ENCODE data around the gene CHMP5.

The CHMP5 gene

DNA sequence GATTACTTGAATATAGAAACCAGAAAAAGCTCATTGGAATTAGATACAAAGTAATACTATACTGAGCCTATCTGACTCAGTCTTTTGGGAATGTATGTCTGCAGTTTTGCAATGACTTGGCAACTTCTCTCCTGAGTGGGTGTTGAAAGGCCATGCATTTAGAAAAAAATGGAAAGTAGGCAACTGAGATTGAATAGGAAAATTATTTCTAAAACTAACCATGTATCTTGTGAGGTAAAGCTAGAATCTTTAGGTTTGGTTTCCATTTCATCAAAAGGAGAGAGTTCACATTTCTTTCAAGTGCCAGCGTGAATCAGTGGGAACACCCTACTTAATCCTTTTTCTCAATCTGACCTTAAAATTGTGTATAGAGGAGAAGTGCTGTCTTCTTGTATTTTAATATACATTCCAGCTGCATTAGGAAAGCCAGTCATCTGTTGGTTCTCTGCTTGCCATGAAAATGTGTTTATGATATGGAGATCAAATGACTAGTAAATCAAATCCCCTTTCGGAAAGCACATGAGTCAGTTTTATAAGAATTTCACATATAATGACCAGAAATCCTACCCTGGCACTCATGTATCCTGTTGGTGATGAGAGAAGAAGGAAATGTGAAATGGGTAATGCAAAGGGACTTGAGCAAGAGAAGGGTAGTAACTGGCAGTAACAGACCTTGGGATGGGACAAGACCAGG, 55.9 kb downstream of the CHMP5 start:
- DNase-seq (ENCODE audit: low read depth): no peak
- H3K4me3 ChIP-seq (ENCODE audit: low read depth, low read length): no peak overlapping the region
- TF ChIP-seq MYC (IDR thresholded peaks at IDR 0.05; ENCODE audit: low read depth, low read length): no peak
- TF ChIP-seq, protein P1, sequence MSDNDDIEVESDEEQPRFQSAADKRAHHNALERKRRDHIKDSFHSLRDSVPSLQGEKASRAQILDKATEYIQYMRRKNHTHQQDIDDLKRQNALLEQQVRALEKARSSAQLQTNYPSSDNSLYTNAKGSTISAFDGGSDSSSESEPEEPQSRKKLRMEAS (IDR thresholded peaks at IDR 0.05; ENCODE audit: low read depth, low read length): no peak
- TF ChIP-seq, protein P2, sequence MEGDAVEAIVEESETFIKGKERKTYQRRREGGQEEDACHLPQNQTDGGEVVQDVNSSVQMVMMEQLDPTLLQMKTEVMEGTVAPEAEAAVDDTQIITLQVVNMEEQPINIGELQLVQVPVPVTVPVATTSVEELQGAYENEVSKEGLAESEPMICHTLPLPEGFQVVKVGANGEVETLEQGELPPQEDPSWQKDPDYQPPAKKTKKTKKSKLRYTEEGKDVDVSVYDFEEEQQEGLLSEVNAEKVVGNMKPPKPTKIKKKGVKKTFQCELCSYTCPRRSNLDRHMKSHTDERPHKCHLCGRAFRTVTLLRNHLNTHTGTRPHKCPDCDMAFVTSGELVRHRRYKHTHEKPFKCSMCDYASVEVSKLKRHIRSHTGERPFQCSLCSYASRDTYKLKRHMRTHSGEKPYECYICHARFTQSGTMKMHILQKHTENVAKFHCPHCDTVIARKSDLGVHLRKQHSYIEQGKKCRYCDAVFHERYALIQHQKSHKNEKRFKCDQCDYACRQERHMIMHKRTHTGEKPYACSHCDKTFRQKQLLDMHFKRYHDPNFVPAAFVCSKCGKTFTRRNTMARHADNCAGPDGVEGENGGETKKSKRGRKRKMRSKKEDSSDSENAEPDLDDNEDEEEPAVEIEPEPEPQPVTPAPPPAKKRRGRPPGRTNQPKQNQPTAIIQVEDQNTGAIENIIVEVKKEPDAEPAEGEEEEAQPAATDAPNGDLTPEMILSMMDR (IDR thresholded peaks at IDR 0.05; ENCODE audit: low read depth, low read length): no peak
- TF ChIP-seq POLR2A (IDR thresholded peaks at IDR 0.05; ENCODE audit: extremely low read depth, insufficient read length): no peak

DNA sequence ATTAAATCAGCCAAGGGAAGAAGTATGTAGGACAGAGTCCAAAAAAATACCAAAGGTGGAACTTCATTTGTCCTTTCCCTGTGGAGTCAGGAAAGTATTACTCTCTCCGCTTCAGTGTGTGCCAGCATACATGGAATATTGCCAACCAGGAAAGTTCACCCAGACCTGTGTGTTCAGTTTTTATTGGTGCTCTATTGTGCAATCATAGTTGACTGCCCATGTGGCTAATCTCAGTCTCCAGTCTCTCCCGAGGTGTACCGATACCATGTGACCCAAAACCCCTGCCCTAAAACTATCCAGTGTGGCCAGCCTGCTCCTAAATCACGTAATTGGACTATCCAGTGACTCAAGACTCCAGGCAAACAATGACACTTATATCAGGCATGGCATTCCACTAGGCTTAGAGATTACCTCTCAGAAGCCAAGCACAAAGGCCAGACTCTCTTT, 64.3 kb downstream of the CHMP5 start:
- DNase-seq (ENCODE audit: low read depth): no peak
- H3K4me3 ChIP-seq (ENCODE audit: low read depth, low read length): no peak overlapping the region
- no peak for TF ChIP-seq MYC (IDR thresholded peaks at IDR 0.05; ENCODE audit: low read depth, low read length)
- no peak for TF ChIP-seq POLR2A (IDR thresholded peaks at IDR 0.05; ENCODE audit: extremely low read depth, insufficient read length)
- TF ChIP-seq, protein P1 (IDR thresholded peaks at IDR 0.05; ENCODE audit: low read depth, low read length): no peak
- TF ChIP-seq, protein P2 (IDR thresholded peaks at IDR 0.05; ENCODE audit: low read depth, low read length): no peak

DNA sequence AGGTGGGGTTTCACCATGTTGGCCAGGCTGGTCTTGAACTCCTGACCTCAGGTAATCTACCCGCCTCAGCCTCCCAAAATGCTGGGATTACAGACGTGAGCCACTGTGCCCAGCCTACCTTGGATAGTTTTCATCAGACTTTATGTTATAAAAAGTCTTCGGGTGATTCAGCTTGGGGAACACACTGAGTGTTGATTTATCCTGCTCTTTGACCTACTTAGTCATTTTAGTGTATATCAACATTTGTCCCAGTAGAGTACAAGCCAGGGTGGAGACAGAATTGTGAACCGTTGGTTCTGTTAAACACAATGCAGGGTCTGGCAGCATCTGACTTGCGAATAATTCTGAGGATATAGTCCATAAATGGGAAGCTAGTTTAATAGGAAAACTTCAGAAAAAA, 65.1 kb downstream of the CHMP5 start:
- H3K4me3 ChIP-seq (ENCODE audit: low read depth, low read length): no peak overlapping the region
- TF ChIP-seq MYC (IDR thresholded peaks at IDR 0.05; ENCODE audit: low read depth, low read length) (no peak), POLR2A (IDR thresholded peaks at IDR 0.05; ENCODE audit: extremely low read depth, insufficient read length) (no peak)
- TF ChIP-seq, protein P1 (IDR thresholded peaks at IDR 0.05; ENCODE audit: low read depth, low read length): no peak
- TF ChIP-seq, protein P2 (IDR thresholded peaks at IDR 0.05; ENCODE audit: low read depth, low read length): no peak
- no peak for DNase-seq (ENCODE audit: low read depth)

DNA sequence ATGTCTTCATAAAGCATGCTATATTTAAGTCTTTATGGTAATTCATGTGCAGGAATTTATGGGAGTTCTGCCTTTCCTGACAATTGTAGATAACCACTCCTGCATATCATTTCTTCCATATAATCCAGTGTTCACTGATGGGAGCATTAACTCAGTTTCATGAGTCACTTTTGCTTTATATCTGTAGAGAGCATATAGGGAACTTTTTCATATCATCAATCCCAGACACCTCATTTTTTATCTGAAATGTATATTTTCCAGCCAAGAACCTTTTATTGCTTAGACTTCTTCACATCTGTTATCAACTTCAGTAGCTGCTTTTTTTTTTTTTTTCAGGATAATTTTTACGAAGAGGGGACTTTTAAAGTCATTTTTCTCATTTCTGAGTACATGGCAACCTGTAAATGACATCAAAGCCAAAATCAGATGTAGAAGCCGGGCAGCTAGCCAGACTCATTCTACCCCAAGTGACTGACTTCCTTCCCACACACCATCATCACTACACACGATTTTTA, 66.6 kb downstream of the CHMP5 start:
- DNase-seq (ENCODE audit: low read depth): no peak

More for the DNA sequence above, 66.6 kb downstream of the CHMP5 start:
- H3K4me3 ChIP-seq (ENCODE audit: low read depth, low read length): no peak overlapping the region
- TF ChIP-seq, protein P1 (IDR thresholded peaks at IDR 0.05; ENCODE audit: low read depth, low read length): no peak
- TF ChIP-seq POLR2A (IDR thresholded peaks at IDR 0.05; ENCODE audit: extremely low read depth, insufficient read length) (no peak), MYC (IDR thresholded peaks at IDR 0.05; ENCODE audit: low read depth, low read length) (no peak)
- TF ChIP-seq, protein P2 (IDR thresholded peaks at IDR 0.05; ENCODE audit: low read depth, low read length): no peak

All from NB4 (cell line).